Thymus (tissue), 11 donors: ENCODE data around the gene SYT3. TPM values are rescaled to one million over a fixed set of nuclear protein-coding genes. Genes with fewer than 3 reads are reported as not detected.

Experiments used
- DNase-seq, 9 donors: peaks; one replicate each; pipeline ENCODE4 v3.0.0-alpha.2; 2013; ENCODE audit warnings: low spot score in 9 of 9, low read depth in 6 of 9, missing footprints in 1 of 9
- H3K27ac ChIP-seq, 2 donors: one replicate each; pipeline ENCODE4 v1.5.1; 2013; ENCODE audit warnings: control low read depth in 1 of 2, low read depth in 1 of 2, low read length in 1 of 2, mild to moderate bottlenecking in 1 of 2, moderate library complexity in 1 of 2
- H3K27me3 ChIP-seq, 2 donors: one replicate each; pipeline ENCODE4 v1.5.1; 2013; ENCODE audit warnings: low read length in 1 of 2; ENCODE audit not compliant: control insufficient read depth in 2 of 2, insufficient read depth in 1 of 2
- H3K36me3 ChIP-seq, 2 donors: one replicate each; pipeline ENCODE4 v1.5.1; 2013; ENCODE audit warnings: low read length in 1 of 2, mild to moderate bottlenecking in 1 of 2, moderate library complexity in 1 of 2; ENCODE audit not compliant: control insufficient read depth in 2 of 2, insufficient read depth in 2 of 2
- H3K4me1 ChIP-seq, 2 donors: one replicate each; pipeline ENCODE4 v1.5.1; 2013; ENCODE audit warnings: low read length in 2 of 2; ENCODE audit not compliant: control insufficient read depth in 2 of 2, insufficient read depth in 2 of 2
- H3K4me3 ChIP-seq, 2 donors: one replicate each; pipeline ENCODE4 v1.5.1; 2013; ENCODE audit warnings: low read length in 2 of 2, control low read depth in 1 of 2, mild to moderate bottlenecking in 1 of 2
- H3K9me3 ChIP-seq, 2 donors: one replicate each; pipeline ENCODE4 v1.5.1; 2013; ENCODE audit warnings: low read length in 1 of 2, mild to moderate bottlenecking in 1 of 2; ENCODE audit not compliant: control insufficient read depth in 2 of 2, insufficient read depth in 1 of 2
- WGBS: extraction: QIAGEN DNeasy Blood & Tissue Kit; methylation state at CpG from one replicate; pipeline ENCODE4 v1.1.7; 2013; 5-methylcytosine and 5-hydroxymethylcytosine counted together
- polyA plus RNA-seq: library from polyadenylated mRNA; stranded (reverse); fragments of 200-250 nt; gene quantifications from one replicate; pipeline ENCODE4 v1.2.3, GENCODE V29; 2013
- total RNA-seq: library from RNA; stranded (reverse); fragments of 120-200 nt; gene quantifications from one replicate; pipeline ENCODE4 v1.2.4, GENCODE V29; 2013
- donor health status: healthy.

SYT3 gene
- total and polyA plus RNA-seq, 2 donors, result 0.02 to 0.09 TPM

DNA sequence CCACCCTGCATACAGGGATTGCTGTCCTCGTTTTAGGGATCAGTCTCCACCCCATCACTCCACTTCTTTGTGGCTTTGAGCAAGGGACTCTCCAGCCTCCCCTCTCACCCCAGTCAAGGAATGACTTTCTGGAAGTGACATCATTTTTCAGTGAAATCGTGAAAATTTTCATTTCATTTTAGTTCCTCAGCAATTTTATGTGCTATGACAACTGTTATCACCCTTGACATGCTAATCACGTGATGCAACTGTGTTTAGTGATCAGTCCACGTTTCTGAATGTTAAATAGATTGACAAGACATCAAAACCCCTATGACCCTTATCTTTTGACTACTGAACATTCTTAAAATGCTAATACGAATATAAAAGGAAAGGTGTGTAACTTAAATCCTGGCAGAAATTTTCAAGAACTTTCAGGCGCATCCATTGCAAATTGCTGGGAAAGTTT lies 17.6 kb upstream of the SYT3 start:
- DNase-seq, result no peak
- Histone ChIP-seq H3K9me3 (peaks cover 8 to 9% of the 10 kb centered on the region in 2 donors), H3K36me3 (no peaks in the 10 kb centered on the region), H3K27me3 (peaks cover 15 to 50% of the 10 kb centered on the region in 2 donors), H3K27ac (no peak overlapping the region), H3K4me3 (no peak overlapping the region), H3K4me1 (peaks cover 0 to 8% of the 10 kb centered on the region in 2 donors)
- WGBS, result 63% methylated on average over 6 of the region's 6 CpGs

DNA sequence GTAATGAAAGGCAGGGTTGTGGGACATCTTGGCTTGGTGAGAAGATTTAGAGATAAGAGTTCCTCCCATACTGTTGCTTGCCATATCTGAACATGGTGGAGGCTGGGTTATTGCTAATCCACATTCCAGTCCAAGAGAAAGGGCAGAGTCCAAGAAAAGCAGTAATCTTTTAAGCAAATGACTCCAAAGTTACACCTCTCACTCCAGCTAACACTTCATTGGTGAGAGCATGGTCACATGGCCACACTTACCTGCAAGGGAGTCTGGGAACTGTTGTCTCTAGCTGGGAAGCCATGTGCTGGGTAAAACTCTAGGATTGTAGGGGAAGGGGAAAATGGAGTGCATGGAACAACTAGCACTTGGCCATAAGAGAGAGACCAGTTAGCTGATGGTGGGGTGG lies 15.2 kb upstream of the SYT3 start:
- Histone ChIP-seq H3K36me3 (no peaks in the 10 kb centered on the region), H3K4me1 (peaks cover 0 to 8% of the 10 kb centered on the region in 2 donors), H3K27me3 (peaks cover 15 to 27% of the 10 kb centered on the region in 2 donors), H3K9me3 (peaks cover 7 to 8% of the 10 kb centered on the region in 2 donors), H3K27ac (no peak overlapping the region), H3K4me3 (no peak overlapping the region)
- no peak for DNase-seq

DNA sequence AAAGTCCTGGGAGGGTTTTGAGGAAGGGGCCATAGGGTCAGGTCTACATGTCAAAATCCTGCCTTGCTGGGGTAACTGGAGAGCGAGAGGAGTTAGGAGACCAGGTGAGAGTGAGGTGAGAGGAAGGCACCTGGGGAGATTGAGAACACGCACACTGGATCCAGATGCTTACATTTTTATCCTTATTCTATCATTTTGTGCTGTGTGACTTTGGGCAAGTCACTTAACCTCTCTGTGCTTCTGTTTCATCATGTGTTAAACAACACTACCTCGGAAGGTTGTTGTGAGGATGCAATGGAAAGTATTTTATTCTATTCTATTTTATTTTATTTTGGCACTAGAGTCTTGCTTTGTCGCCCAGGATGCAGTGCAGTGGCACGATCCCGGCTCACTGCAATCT lies 13.0 kb upstream of the SYT3 start:
- H3K27me3 ChIP-seq, result peaks cover 3 to 8% of the 10 kb centered on the region in 2 donors
- no peak for DNase-seq
- 92% methylated on average over 6 of the region's 6 CpGs for WGBS
- no peaks in the 10 kb centered on the region for H3K36me3 ChIP-seq
- H3K9me3 ChIP-seq, result no peaks in the 10 kb centered on the region
- H3K4me1 ChIP-seq, result no peaks in the 10 kb centered on the region
- no peak overlapping the region for H3K27ac ChIP-seq
- H3K4me3 ChIP-seq, result no peak overlapping the region

DNA sequence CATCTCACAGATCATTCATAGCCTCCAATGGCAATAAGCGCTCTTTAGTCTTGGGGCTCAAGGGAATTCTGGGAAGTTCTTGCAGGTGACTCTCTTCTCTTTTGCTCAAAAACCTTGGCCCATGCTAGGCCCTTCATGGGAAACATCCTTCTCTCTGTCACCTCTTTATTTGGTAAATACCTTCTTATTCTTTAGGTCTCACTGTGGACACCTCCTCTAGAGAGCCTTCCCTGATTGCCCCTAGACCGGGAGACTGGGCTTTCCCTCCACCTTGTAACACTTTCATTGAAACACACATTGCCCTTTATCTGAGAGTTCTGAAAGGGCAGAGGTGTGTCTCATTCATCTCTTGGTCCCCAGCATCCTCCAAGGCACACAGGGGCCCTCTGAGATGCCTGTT lies 11.5 kb upstream of the SYT3 start:
- peaks cover 0 to 7% of the 10 kb centered on the region in 2 donors for H3K27me3 ChIP-seq
- WGBS, result 95% methylated on average over 2 of the region's 2 CpGs
- no peak overlapping the region for H3K27ac ChIP-seq
- no peaks in the 10 kb centered on the region for H3K36me3 ChIP-seq
- H3K4me3 ChIP-seq, result no peak overlapping the region
- H3K9me3 ChIP-seq, result no peaks in the 10 kb centered on the region
- no peak for DNase-seq
- H3K4me1 ChIP-seq, result no peaks in the 10 kb centered on the region

DNA sequence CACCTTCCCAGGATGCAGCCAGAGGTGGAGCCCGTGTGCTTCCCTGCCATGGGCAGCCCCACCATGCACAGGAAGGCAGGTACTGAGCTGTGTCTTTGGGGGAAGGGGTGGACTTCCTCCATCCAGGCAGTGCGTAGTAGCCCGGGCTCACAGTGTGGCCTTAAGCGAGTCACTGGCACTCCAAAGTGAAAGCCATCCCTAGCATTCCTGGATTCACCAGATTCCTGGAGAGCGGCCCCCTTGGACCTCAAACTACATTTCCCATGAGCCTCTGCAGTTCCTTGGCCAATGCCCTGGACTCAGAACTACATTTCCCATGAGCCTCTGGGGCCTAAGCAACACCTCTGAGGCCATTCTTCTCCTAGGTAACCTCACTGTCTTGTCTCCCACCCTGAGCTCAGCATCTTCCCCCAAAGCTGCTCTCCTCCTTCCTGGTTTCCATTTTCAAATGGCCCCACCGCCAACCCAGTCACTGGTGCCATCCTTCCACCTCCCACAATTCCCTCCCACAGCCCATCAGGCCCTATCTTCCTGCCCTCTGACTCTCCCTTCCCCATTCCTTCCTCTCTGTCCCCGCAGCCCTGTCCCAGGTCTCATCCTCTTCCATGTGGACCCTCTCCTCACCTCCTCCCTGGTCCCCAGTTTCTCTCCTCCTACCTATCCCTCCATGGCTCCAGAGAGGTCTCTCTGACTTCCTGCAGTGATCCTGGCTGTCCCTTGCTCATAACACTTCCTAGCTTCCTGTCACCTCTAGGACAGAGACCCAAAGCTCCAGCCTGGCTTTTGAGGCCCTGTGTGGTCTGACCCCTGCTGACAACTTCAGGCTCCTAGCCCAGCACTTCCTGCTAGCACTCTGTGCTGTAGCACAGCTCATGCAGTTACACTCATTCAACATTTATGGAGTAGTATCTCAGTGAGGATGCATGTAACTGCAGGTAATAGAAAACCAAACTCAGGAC lies 10.0 kb upstream of the SYT3 start, which contains the start of gene C19orf81:
Gene C19orf81 (plus strand): TSS at position 13 of the 959 bp plus-strand sequence. CDS start 0 bp downstream, at position 13.
- Histone ChIP-seq H3K27me3 (peaks cover 0 to 2% of the 10 kb centered on the region in 2 donors), H3K36me3 (no peaks in the 10 kb centered on the region)
- WGBS, result 44% methylated on average over 7 of the region's 7 CpGs

DNA sequence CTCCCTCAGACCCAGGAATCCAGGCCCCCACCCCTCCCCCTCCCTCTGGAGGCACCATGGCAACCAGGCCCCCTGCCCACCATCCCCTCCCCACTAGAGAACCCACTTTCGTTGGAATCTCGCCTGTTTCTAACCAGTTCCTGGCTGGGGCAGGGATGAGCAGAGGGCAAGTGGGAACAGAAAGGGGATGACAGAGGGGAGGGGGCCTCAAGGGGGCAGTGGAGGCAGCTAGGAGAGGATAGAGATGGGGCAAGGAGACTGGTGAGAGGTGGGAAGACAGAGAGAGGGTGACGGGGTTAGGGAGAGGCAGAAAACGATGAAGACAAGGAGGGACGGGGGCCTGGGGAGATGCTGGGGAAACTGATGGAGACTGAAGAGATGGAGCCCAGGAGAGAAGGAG lies 9.0 kb upstream of the SYT3 start:
- H3K27me3 ChIP-seq, result no peaks in the 10 kb centered on the region
- no peak for DNase-seq

More for the DNA sequence above, 10.0 kb upstream of the SYT3 start, which contains the start of gene C19orf81:
- Histone ChIP-seq H3K4me1 (no peaks in the 10 kb centered on the region), H3K4me3 (no peak within 1 kb of the TSS), H3K9me3 (no peaks in the 10 kb centered on the region), H3K27ac (no peak within 1 kb of the TSS)
- DNase-seq, result no peak

DNA sequence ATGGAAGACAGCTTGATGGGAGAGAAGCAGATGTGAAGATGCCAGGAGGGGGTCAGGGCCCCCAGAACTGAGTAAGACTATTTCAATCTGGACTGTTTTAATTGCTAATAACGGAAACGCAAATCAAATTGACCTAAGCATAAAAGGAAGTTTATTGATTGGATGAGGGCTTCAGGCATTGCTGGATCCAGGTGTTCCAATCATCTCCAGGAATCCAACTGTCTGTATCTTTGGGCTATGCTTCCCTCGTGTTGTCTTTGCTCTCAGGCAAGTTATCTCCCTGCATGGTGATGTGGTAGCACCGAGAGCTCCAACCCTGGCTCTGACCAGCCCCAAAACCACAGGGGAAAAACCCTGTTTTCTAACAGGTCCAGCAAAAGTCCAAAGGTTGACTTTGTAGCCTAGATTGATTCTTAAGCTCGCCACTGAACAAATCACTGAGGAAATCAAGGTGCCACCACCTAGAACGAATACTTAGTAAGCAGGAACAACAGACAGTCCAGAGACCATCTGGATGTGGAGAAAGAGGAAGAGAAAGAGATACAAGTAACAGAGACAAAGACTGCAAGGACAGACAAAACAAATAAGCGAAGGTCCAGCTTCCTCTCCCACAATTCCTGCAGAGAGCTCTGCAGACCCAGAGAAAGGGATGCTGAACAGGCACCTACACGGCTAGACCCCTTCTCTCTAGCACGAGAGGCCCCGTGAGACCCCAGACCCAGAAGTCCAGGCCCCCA lies 8.4 kb upstream of the SYT3 start:
- Histone ChIP-seq H3K27me3 (no peaks in the 10 kb centered on the region), H3K4me3 (no peak overlapping the region), H3K4me1 (no peaks in the 10 kb centered on the region), H3K9me3 (no peaks in the 10 kb centered on the region), H3K27ac (no peak overlapping the region), H3K36me3 (no peaks in the 10 kb centered on the region)
- DNase-seq, result no peak
- WGBS, result 80% methylated on average over 10 of the region's 10 CpGs

More for the DNA sequence above, 9.0 kb upstream of the SYT3 start:
- H3K9me3 ChIP-seq, result no peaks in the 10 kb centered on the region
- no peak overlapping the region for H3K27ac ChIP-seq
- no peaks in the 10 kb centered on the region for H3K4me1 ChIP-seq
- 62% methylated on average over 5 of the region's 5 CpGs for WGBS
- no peaks in the 10 kb centered on the region for H3K36me3 ChIP-seq
- H3K4me3 ChIP-seq, result no peak overlapping the region

DNA sequence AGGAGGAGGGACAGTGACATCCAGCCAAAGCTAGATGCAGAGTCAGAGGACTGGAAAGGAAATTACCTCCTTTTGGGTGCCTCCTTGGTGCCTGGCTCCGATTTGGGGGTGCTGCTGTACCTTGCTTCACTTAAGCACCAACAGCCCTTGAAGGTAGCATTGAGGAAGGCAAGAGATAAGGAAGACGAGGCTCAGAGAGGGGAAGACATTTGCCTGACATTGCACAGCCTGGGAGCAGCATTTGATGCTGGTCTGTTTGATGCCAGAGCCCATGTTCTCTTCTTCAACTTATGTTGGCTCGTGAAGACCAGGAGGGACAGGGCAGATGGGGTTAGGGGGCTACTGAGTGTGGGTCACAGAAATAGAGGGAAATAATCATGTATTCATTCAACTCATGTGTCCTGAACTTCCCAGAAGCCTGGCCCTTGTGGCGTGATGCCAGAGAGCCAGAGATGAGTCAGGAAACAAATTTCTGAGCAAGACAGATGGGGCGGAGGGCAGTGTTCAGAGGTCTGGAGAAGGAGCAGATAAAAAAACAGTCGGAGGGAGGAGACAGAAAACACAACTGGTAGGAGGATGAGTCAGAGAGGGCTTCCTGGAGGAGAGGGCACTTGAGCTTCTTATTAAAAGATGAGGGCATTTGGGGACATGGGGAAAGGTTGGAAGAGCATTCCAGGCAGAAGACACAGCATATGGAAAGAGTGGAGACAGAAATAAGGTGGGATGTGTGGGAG lies 6.6 kb upstream of the SYT3 start:
- Histone ChIP-seq H3K36me3 (no peaks in the 10 kb centered on the region), H3K27ac (no peak overlapping the region), H3K4me1 (no peaks in the 10 kb centered on the region), H3K27me3 (peaks cover 0 to 2% of the 10 kb centered on the region in 2 donors), H3K4me3 (no peak overlapping the region), H3K9me3 (no peaks in the 10 kb centered on the region)
- WGBS, result 71% methylated on average over 6 of the region's 6 CpGs
- DNase-seq, result no peak
